GM12878 (cell line): ENCODE data around the gene CCDC61. TPM values are rescaled to one million over a fixed set of nuclear protein-coding genes. Genes with fewer than 3 reads are reported as not detected.

ENCODE experiments used
- ATAC-seq: fragments of 200-7000 bp; cut with Tn5 transposase; 3 replicates; pipeline ENCODE4 v1.9.1; 2020; ENCODE audit warnings: mild to moderate bottlenecking, moderate library complexity
- BruUV-seq: library from RNA; stranded (reverse); fragments of 400-500 nt; replicated peaks from 2 replicates; lab custom pipeline; 2021; lab: Mats Ljungman, UMichigan
- CTCF ChIA-PET: fragments of 300-600 bp; sonication (Branson Sonifier 250); formaldehyde crosslinking; extraction: SDS; loops from one replicate; lab custom pipeline; 2021; ENCODE audit warnings: inconsistent platforms; lab: Yijun Ruan, JAX
- POLR2A ChIA-PET: fragments of 350-600 bp; formaldehyde crosslinking; extraction: SDS; loops from one replicate; lab custom pipeline; 2021; ENCODE audit warnings: inconsistent platforms; lab: Charles Lee
- RAD21 ChIA-PET: fragments of 300-600 bp; sonication (Branson Sonifier 250); formaldehyde crosslinking; loops from one replicate; lab custom pipeline; 2023; ENCODE audit warnings: antibody characterized with exemption; ENCODE audit not compliant: unreplicated experiment; lab: Charles Lee
- SMC1A ChIA-PET: fragments of 300-600 bp; sonication (Branson Sonifier 250); formaldehyde crosslinking; loops from one replicate; lab custom pipeline; 2023; ENCODE audit not compliant: unreplicated experiment, uncharacterized antibody; lab: Charles Lee
- DNase-seq: peaks from one replicate; pipeline ENCODE4 v3.0.0-alpha.2; 2011; ENCODE audit warnings: low read depth, low spot score
- FAIRE-seq: peaks from 3 replicates; lab custom pipeline; 2011; peaks lifted over from hg19 to GRCh38; lab: Jason Lieb, UNC
- H2AFZ ChIP-seq: 2 replicates; pipeline ENCODE4 v1.6.0; 2011; ENCODE audit warnings: low read depth, low read length, control low read depth; ENCODE audit not compliant: control insufficient read depth
- H3K27ac ChIP-seq: 2 replicates; pipeline ENCODE4 v1.5.1; 2011; ENCODE audit warnings: control low read depth; ENCODE audit not compliant: control insufficient read depth, insufficient read depth
- H3K27me3 ChIP-seq, 2 experiments: replicated peaks in 1 of 2; 2 replicates each; pipeline versions ENCODE4 v1.6.0 to v1.6.1; 2011; ENCODE audit warnings: low read length in 1 of 2; ENCODE audit not compliant: control insufficient read depth in 2 of 2, insufficient read depth in 2 of 2
- H3K36me3 ChIP-seq, 2 experiments: 2 replicates each; pipeline ENCODE4 v1.5.1; 2011; ENCODE audit warnings: low read length in 1 of 2; ENCODE audit not compliant: control insufficient read depth in 2 of 2, insufficient read depth in 2 of 2
- H3K4me1 ChIP-seq: 2 replicates; pipeline ENCODE4 v1.6.1; 2011; ENCODE audit warnings: mild to moderate bottlenecking, low read length, moderate library complexity, mixed read lengths; ENCODE audit not compliant: control insufficient read depth, insufficient read depth
- H3K4me2 ChIP-seq: 2 replicates; pipeline ENCODE4 v1.6.0; 2011; ENCODE audit warnings: control low read depth; ENCODE audit not compliant: control insufficient read depth, insufficient read depth
- H3K4me3 ChIP-seq: fragments of 200-600 bp; sonication (generic); 2 replicates; pipeline ENCODE4 v1.5.1; 2016
- H3K79me2 ChIP-seq: 2 replicates; pipeline ENCODE4 v1.6.0; 2011; ENCODE audit warnings: low read length; ENCODE audit not compliant: control insufficient read depth, insufficient read depth
- H3K9ac ChIP-seq: 2 replicates; pipeline ENCODE4 v1.8.0; 2011; ENCODE audit warnings: low read length, control low read depth, mixed read lengths; ENCODE audit not compliant: control insufficient read depth, insufficient read depth
- H3K9me3 ChIP-seq: replicated peaks from 3 replicates; pipeline ENCODE4 v1.5.1; 2011; ENCODE audit warnings: mild to moderate bottlenecking, low read length; ENCODE audit not compliant: control insufficient read depth, insufficient read depth
- H4K20me1 ChIP-seq: 2 replicates; pipeline ENCODE4 v1.6.0; 2011; ENCODE audit not compliant: control insufficient read depth, insufficient read depth
- ETV6 ChIP-seq, 2 experiments: fragments of 450-650 bp in 1 of 2; IDR thresholded peaks in 1 of 2; conservative IDR thresholded peaks in 1 of 2; 2 replicates each; pipeline ENCODE4 v1.6.1; 2014; ENCODE audit warnings: antibody characterized with exemption in 1 of 2, borderline replicate concordance in 1 of 2, low read depth in 1 of 2, mild to moderate bottlenecking in 1 of 2, moderate library complexity in 1 of 2
- IRF4 ChIP-seq: IDR thresholded peaks from 2 replicates; pipeline ENCODE4 v1.6.1; 2011; ENCODE audit warnings: low read depth, low read length
- POLR2AphosphoS5 ChIP-seq: IDR thresholded peaks from 2 replicates; pipeline ENCODE4 v1.6.1; 2011; ENCODE audit warnings: mild to moderate bottlenecking, low read length, inconsistent platforms
- SKIL ChIP-seq: fragments of 450-650 bp; IDR thresholded peaks from 2 replicates; pipeline ENCODE4 v1.6.1; 2017; ENCODE audit warnings: mild to moderate bottlenecking, low read depth, inconsistent platforms; ENCODE audit not compliant: poor library complexity, severe bottlenecking
- STAT1 ChIP-seq: fragments of 450-650 bp; conservative IDR thresholded peaks from 2 replicates; pipeline ENCODE4 v1.6.1; 2014; ENCODE audit warnings: antibody characterized with exemption, mild to moderate bottlenecking
- SUZ12 ChIP-seq: fragments of 200-600 bp; sonication (generic); IDR thresholded peaks from one replicate; pipeline ENCODE4 v1.6.1; 2018; ENCODE audit warnings: antibody characterized with exemption, mild to moderate bottlenecking; ENCODE audit not compliant: unreplicated experiment
- USF2 ChIP-seq: IDR thresholded peaks from 2 replicates; pipeline ENCODE4 v1.6.1; 2011; ENCODE audit warnings: low read depth, low read length, improper control_type of control experiment, borderline replicate concordance
- ZBTB40 ChIP-seq: fragments of 450-650 bp; IDR thresholded peaks from 2 replicates; pipeline ENCODE4 v1.6.1; 2016; ENCODE audit warnings: mild to moderate bottlenecking, moderate library complexity, borderline replicate concordance
- ZNF217 ChIP-seq: fragments of 450-650 bp; IDR thresholded peaks from 2 replicates; pipeline ENCODE4 v1.6.1; 2017; ENCODE audit warnings: antibody characterized with exemption, mild to moderate bottlenecking
- ZNF687 ChIP-seq: fragments of 450-650 bp; IDR thresholded peaks from 2 replicates; pipeline ENCODE4 v1.6.1; 2017; ENCODE audit warnings: mild to moderate bottlenecking, moderate library complexity
- WGBS: methylation state at CpG from one replicate; pipeline ENCODE4 v1.1.6; 2016; ENCODE audit warnings: low lambda C conversion rate; ENCODE audit not compliant: insufficient replicate concordance, insufficient coverage; ENCODE audit errors: missing lambda C conversion rate; 5-methylcytosine and 5-hydroxymethylcytosine counted together
- in situ Hi-C: fragments of 300-500 bp; cut with MboI; formaldehyde crosslinking; loops from 9 replicates; pipeline ENCODE4 v1.14.3; 2018; ENCODE audit warnings: mixed read lengths
- intact Hi-C: fragments of 100-400 bp; cut with micrococcal nuclease; formaldehyde crosslinking; loops from one replicate; pipeline ENCODE4 v1.14.2; 2022; ENCODE audit not compliant: unreplicated experiment
- polyA plus RNA-seq, 11 experiments: library from polyadenylated mRNA; depleted of rRNA in 4 of 11; unstranded in 6 of 11; stranded (reverse) in 5 of 11; fragments of >200 nt; fragmentation: Nextera tagmentation in 4 of 11; fragmentation: Illumina TruSeq in 1 of 11; extraction: Ambion mirVana in 4 of 11; extraction: Trizol in 1 of 11; gene quantifications; 1 replicate in 1 of 11; 2 replicates in 10 of 11; pipeline versions ENCODE4 v1.2.1 to v1.2.3, GENCODE V29; 2011 to 2016; ENCODE audit warnings: inconsistent platforms in 2 of 11, missing spikeins in 2 of 11, low read depth in 1 of 11
- total RNA-seq, 4 experiments: library from RNA; depleted of rRNA in 3 of 4; stranded (reverse); fragments of >200 nt in 3 of 4; fragmentation: Illumina TruSeq in 1 of 4; extraction: Trizol in 1 of 4; gene quantifications; 2 replicates each; pipeline versions ENCODE4 v1.2.1 to v1.2.3, GENCODE V29; 2013 to 2021

The CCDC61 gene
- total and polyA plus RNA-seq, 10 of the 15 experiments (the other 5 are each of a cell fraction or from before 2014, with no cell fraction given): 0.27 to 27.1 (median 8.7) TPM

- TF ChIP-seq SUZ12: no peak
Measured at GRCh38 chr19:45981350-45981749, 13.9 kb upstream of the CCDC61 start (continued).

- Histone ChIP-seq H3K79me2 (no peaks in the 10 kb centered on the region), H3K36me3 (no peaks in the 10 kb centered on the region), H3K27me3 (no peaks in the 10 kb centered on the region; a peak in 2 of 4 replicates), H3K4me3 (no peak overlapping the region), H3K27ac (no peak overlapping the region), H3K9me3 (no peaks in the 10 kb centered on the region), H2AFZ (no peak overlapping the region), H3K4me2 (no peak overlapping the region), H4K20me1 (no peaks in the 10 kb centered on the region), H3K9ac (no peak overlapping the region), H3K4me1 (no peaks in the 10 kb centered on the region)
- ChIA-PET RAD21 (no interaction called here), POLR2A (interaction anchor here (0.7 kb wide), 1 partner anchor 1268 kb away, joined by 10 read pairs; no protein-coding TSS in a partner anchor), CTCF (no interaction called here), SMC1A (no interaction called here)
- intact Hi-C loops: no loop called here
- in situ Hi-C loops: no loop called here
- no TSS peak for BruUV-seq
- ATAC-seq (no peak), DNase-seq (no peak), FAIRE-seq (no peak)
- WGBS: 45% methylated on average over 7 of the region's 7 CpGs
- TF ChIP-seq STAT1 (no peak), USF2 (no peak), ETV6 (conservative IDR thresholded peaks at IDR 0.05 in 1 of 2, IDR thresholded peaks at IDR 0.05 in 1 of 2; ENCODE audit: borderline replicate concordance in 1 of 2, low read depth in 1 of 2) (no peak), ZBTB40 (no peak), ZNF217 (no peak), POLR2AphosphoS5 (no peak), ZNF687 (no peak), IRF4 (no peak), SKIL (no peak)
Measured at GRCh38 chr19:45985321-45985720, 9.9 kb upstream of the CCDC61 start.
